VCaP (cell line): ENCODE results near the gene OR5H15.
A peak's percentile ranks its signal among the peaks of the same experiment; 100 is the strongest.
"Not testable (repeated sequence)": the region's sequence is repeated elsewhere in the genome, so short reads cannot be mapped to it uniquely, and the experiment has no call there.

Experiments
- H3K27ac ChIP-seq: fragments of 450-650 bp; 2 replicates; pipeline ENCODE4 v1.5.1; 2017
- CTCF ChIP-seq: fragments of 450-650 bp; conservative IDR thresholded peaks from 2 replicates; pipeline ENCODE4 v1.5.1; 2017; ENCODE audit warnings: mild to moderate bottlenecking, moderate library complexity

OR5H15 gene

DNA sequence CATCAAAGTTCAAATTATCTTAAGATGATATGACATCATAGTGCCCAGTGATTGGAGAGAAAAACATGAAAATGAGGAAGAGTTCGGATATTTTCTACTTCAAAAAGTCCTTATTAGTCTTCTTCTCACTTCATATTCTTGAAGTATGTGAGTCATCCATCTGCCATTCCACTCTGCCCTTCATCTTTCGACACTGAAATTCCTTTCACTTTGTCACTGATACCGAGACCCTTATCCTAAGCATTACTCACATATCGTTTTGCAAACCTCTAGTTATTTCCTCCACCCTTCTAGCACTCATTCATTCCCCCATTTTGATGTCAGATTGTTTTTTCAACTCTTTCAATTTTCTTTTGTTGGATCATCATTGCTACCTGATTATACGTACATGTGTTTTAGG, 15.3 kb upstream of the OR5H15 start:
- no peak for TF ChIP-seq CTCF

DNA sequence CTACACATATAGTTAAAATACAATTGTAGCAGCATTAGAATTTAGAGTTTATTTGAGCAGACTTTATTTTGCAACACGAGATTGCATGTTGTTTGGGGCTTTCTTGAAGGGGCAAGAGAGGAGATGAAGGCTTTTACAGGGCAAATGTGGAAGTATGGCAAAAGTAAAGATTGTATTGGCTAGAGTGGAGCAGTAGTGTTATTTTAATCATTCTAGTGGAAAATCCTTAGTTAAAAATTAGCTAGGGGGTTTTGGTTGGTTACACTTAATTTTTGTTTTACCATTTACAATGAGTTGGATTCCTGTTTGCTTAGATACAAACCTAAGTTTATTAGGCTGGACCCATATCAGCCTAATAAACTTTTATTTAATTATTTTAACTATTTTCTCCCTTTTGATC, 4.6 kb downstream of the OR5H15 start:
- peak overlapping the region; percentile 49 for H3K27ac ChIP-seq
- TF ChIP-seq CTCF, result no peak

More for the DNA sequence above, 15.3 kb upstream of the OR5H15 start:
- H3K27ac ChIP-seq, result no peak overlapping the region

DNA sequence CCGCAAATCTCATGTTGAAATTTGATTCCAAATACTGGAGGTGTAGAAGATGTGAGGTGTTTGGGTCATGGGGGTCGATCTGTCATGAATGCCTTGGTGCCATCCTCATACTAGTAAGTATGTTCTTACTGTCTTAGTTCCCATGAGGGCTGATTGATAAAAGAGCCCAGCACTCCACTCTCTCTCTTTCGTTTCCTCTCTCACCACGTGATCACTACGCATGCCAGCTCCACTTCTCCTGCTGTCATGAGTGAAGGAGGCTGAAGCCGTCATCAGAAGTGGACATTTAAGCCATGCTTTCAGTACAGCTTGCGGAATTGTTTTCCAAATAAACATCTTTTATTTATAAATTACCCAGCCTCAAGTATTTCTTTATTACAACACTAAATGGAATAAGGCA, 6.1 kb downstream of the OR5H15 start:
- TF ChIP-seq CTCF, result no peak
- no peak overlapping the region for H3K27ac ChIP-seq

GRCh38 chr3:98180319-98180890, 13.9 kb downstream of the OR5H15 start:
- TF ChIP-seq CTCF, result no peak

GRCh38 chr3:98182196-98182595, 15.7 kb downstream of the OR5H15 start:
- H3K27ac ChIP-seq, result no peak overlapping the region
- TF ChIP-seq CTCF, result no peak

More at GRCh38 chr3:98180319-98180890, 13.9 kb downstream of the OR5H15 start:
- H3K27ac ChIP-seq, result no peak overlapping the region

DNA sequence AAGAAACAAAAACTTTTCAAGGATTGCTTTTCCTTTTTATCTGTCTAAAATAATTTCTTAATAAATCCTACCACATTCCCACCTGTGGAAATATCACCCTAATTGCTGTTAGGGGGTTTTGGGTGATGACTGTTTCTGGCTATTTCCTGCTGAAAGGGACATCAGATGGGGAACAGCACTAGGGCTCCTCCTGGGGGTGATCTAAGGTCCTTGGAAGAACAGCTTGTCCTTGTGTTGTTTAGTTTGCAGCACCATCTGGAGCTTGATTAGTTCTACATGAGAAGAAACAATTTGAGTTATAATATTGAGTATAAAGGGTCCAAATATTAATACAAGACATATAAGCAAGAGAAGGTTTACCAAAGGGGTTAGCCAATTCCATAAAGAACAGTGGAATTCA, 18.7 kb downstream of the OR5H15 start:
- no peak overlapping the region for H3K27ac ChIP-seq
- peak; percentile 77 for TF ChIP-seq CTCF

DNA sequence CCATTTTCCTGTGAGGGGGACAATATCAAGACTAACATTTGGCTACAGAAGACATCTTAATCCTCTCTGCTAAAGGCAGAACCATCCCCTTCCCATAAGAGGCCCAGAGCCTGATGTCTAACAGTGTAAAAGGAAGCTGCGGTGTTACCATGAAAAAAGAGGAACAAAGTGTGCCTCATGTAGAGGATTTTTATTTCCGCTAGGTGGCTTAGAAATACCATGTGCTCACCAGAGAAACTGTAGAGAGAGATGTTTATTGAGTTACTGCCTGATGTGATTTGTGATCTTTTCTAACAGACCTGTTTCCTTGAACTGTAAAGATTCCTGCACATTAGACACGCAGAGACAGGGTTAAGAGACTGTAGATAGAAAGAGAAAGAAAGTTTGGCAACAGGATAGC, 22.0 kb downstream of the OR5H15 start:
- TF ChIP-seq CTCF, result peak; percentile 75
- no peak overlapping the region for H3K27ac ChIP-seq

GRCh38 chr3:98190911-98191310, 24.4 kb downstream of the OR5H15 start:
- H3K27ac ChIP-seq, result not testable (repeated sequence)

DNA sequence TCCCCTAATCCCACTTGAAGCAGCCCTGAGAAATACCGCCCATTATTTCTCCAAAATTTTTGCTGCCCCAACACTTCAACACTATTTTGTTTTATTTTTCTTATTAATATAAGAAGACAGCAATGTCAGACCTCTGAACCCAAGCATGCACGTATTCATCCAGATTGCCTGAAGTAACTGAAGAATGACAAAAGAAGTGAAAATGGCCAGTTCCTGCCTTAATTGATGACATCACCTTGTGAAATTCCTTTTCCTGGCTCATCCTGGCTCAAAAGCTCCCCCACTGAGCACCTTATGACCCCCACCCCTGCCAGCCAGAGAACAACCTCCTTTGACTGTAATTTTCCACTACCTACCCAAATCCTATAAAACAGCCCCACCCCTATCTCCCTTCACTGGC, 29.8 kb downstream of the OR5H15 start:
- not testable (repeated sequence) for H3K27ac ChIP-seq
